Upper lobe of right lung (tissue), 1 donor: Measurements from ENCODE around the gene ADAM30. TPM values are rescaled to one million over a fixed set of nuclear protein-coding genes. Genes with fewer than 3 reads are reported as not detected.

Experiments
- ATAC-seq: fragments of 200-7000 bp; cut with Tn5 transposase; one replicate; pipeline ENCODE4 v1.9.1; 2020; ENCODE audit warnings: mild to moderate bottlenecking, moderate library complexity
- DNase-seq: peaks from one replicate; pipeline ENCODE4 v3.0.0-alpha.2; 2020
- H3K27ac ChIP-seq: fragments of 200-600 bp; one replicate; pipeline ENCODE4 v1.8.0; 2022
- H3K27me3 ChIP-seq: fragments of 200-600 bp; one replicate; pipeline ENCODE4 v1.8.0; 2022; ENCODE audit warnings: mild to moderate bottlenecking
- H3K36me3 ChIP-seq: fragments of 200-600 bp; one replicate; pipeline ENCODE4 v1.8.0; 2022
- H3K4me1 ChIP-seq: fragments of 200-600 bp; one replicate; pipeline ENCODE4 v1.8.0; 2022
- H3K4me3 ChIP-seq: fragments of 200-600 bp; one replicate; pipeline ENCODE4 v1.8.0; 2022; ENCODE audit warnings: mild to moderate bottlenecking
- H3K9me3 ChIP-seq: fragments of 200-600 bp; one replicate; pipeline ENCODE4 v1.8.0; 2022
- CTCF ChIP-seq: fragments of 200-600 bp; IDR thresholded peaks from one replicate; pipeline ENCODE4 v1.8.0; 2022; ENCODE audit warnings: antibody characterized with exemption
- intact Hi-C: fragments of 100-400 bp; cut with DNase I; formaldehyde crosslinking; loops from one replicate; pipeline ENCODE4 v1.11.0; 2022
- total RNA-seq: library from RNA; stranded (reverse); fragmentation: NEBNext Ultra II Directional; extraction: Animal tissue kit (Norgen Biotek cat#: 25700); gene quantifications from one replicate; pipeline ENCODE4 v1.2.1, GENCODE V29; 2021
- donor health status: DM: no; HTN: yes; CAD: no; lungs with severe emphysema.

ADAM30 gene
- total RNA-seq, 1 donor from 2014 or later, result not detected

GRCh38 chr1:119879510-119880434 lies 16.5 kb downstream of the ADAM30 start:
- TF ChIP-seq CTCF, result no peak
- intact Hi-C loops, result no loop called here
- DNase-seq (no peak), ATAC-seq (no peak)
- Histone ChIP-seq H3K27ac (no peak overlapping the region), H3K36me3 (no peaks in the 10 kb centered on the region), H3K4me1 (no peaks in the 10 kb centered on the region), H3K4me3 (no peak overlapping the region), H3K27me3 (no peaks in the 10 kb centered on the region), H3K9me3 (no peaks in the 10 kb centered on the region)

DNA sequence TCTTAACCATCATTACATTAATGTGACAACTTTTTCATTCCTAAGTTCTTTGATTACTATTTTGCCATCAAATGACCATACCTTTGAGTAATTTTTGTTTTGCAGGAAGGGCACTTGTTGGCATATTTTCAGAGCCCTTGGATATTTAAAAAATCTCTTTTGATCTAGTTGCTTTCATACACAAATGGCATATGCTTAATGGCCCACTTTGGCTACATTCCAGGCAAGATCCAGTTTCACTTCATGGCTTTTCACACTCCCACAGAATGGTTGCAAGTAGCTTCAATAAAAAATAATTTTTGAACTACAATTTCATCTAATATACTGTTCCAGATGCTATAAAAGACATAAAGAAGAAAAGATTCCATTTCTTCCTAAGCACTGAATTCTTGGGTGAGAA lies 18.1 kb downstream of the ADAM30 start:
- no peak for ATAC-seq
- H3K4me1 ChIP-seq, result peaks cover 7% of the 10 kb centered on the region
- no peak for TF ChIP-seq CTCF

GRCh38 chr1:119874186-119874585 lies 22.1 kb downstream of the ADAM30 start:
- no peaks in the 10 kb centered on the region for H3K27me3 ChIP-seq

More for the DNA sequence above, 18.1 kb downstream of the ADAM30 start:
- no peak overlapping the region for H3K27ac ChIP-seq
- no peaks in the 10 kb centered on the region for H3K27me3 ChIP-seq
- H3K4me3 ChIP-seq, result no peak overlapping the region
- intact Hi-C loops, result no loop called here
- H3K9me3 ChIP-seq, result no peaks in the 10 kb centered on the region
- no peaks in the 10 kb centered on the region for H3K36me3 ChIP-seq
- no peak for DNase-seq

GRCh38 chr1:119873135-119874015 lies 22.9 kb downstream of the ADAM30 start:
- no peaks in the 10 kb centered on the region for H3K9me3 ChIP-seq
- no peaks in the 10 kb centered on the region for H3K36me3 ChIP-seq
- H3K4me3 ChIP-seq, result no peak overlapping the region
- H3K4me1 ChIP-seq, result peaks cover 7% of the 10 kb centered on the region
- TF ChIP-seq CTCF, result no peak
- no peaks in the 10 kb centered on the region for H3K27me3 ChIP-seq
- ATAC-seq (no peak), DNase-seq (no peak)
- intact Hi-C loops, result no loop called here
- no peak overlapping the region for H3K27ac ChIP-seq

More at GRCh38 chr1:119874186-119874585, 22.1 kb downstream of the ADAM30 start:
- ATAC-seq (no peak), DNase-seq (no peak)
- Histone ChIP-seq H3K27ac (no peak overlapping the region), H3K4me3 (no peak overlapping the region), H3K9me3 (no peaks in the 10 kb centered on the region), H3K36me3 (no peaks in the 10 kb centered on the region), H3K4me1 (peaks cover 7% of the 10 kb centered on the region)
- intact Hi-C loops, result no loop called here
- TF ChIP-seq CTCF, result no peak

GRCh38 chr1:119871881-119872280 lies 24.4 kb downstream of the ADAM30 start:
- H3K9me3 ChIP-seq, result no peaks in the 10 kb centered on the region
- no peak for DNase-seq
- intact Hi-C loops, result no loop called here
- no peak for TF ChIP-seq CTCF
- no peaks in the 10 kb centered on the region for H3K27me3 ChIP-seq
- no peaks in the 10 kb centered on the region for H3K36me3 ChIP-seq
- no peak for ATAC-seq
- no peak overlapping the region for H3K27ac ChIP-seq
- no peak overlapping the region for H3K4me3 ChIP-seq
- peaks cover 7% of the 10 kb centered on the region for H3K4me1 ChIP-seq
